Activated naive CD8-positive, alpha-beta T cell treated with anti-CD3 and anti-CD28 coated beads, Interleukin-2, amount 50 U/mL, for 24 hours (primary cell): Measurements from ENCODE around the gene KIR3DL1.
A peak's percentile ranks its signal among the peaks of the same experiment; 100 is the strongest.
"Not testable (repeated sequence)": the region's sequence is repeated elsewhere in the genome, so short reads cannot be mapped to it uniquely, and the experiment has no call there.

Experiments
- ATAC-seq: fragments of 150-1000 bp; cut with Tn5 transposase; one replicate; pipeline ENCODE4 v1.10.0; 2021
- DNase-seq: peaks from one replicate; pipeline ENCODE4 v3.0.0; 2021
- H3K27ac Mint-ChIP-seq: one replicate; pipeline ENCODE4 v1.8.0; 2021; ENCODE audit warnings: mild to moderate bottlenecking, mixed read lengths
- H3K27me3 Mint-ChIP-seq: one replicate; pipeline ENCODE4 v1.8.0; 2021; ENCODE audit warnings: mixed read lengths
- H3K36me3 Mint-ChIP-seq: one replicate; pipeline ENCODE4 v1.8.0; 2021; ENCODE audit warnings: low read depth, mixed read lengths
- H3K4me1 Mint-ChIP-seq: one replicate; pipeline ENCODE4 v1.8.0; 2021; ENCODE audit warnings: mixed read lengths
- H3K4me3 Mint-ChIP-seq: one replicate; pipeline ENCODE4 v1.8.0; 2021; ENCODE audit warnings: mild to moderate bottlenecking, moderate library complexity, mixed read lengths
- H3K9me3 Mint-ChIP-seq: one replicate; pipeline ENCODE4 v1.8.0; 2021; ENCODE audit warnings: mixed read lengths

The KIR3DL1 gene

GRCh38 chr19:54816251-54816650, at the start of gene KIR3DL1:
KIR3DL1 (plus strand) TSS chr19:54816468.
- Mint-ChIP-seq H3K4me3 (peak within 1 kb of the TSS; percentile 24), H3K27ac (peak within 1 kb of the TSS; percentile 25)
- H3K27me3 Mint-ChIP-seq, H3K4me1 Mint-ChIP-seq, H3K9me3 Mint-ChIP-seq, H3K36me3 Mint-ChIP-seq, ATAC-seq, DNase-seq: not testable (repeated sequence)

GRCh38 chr19:54769646-54770045, 46.6 kb upstream of the KIR3DL1 start, which contains the start of gene KIR2DL1:
KIR2DL1 (plus strand) TSS chr19:54769793; CDS start chr19:54769851, 58 bp downstream.
- not testable (repeated sequence) for DNase-seq, H3K36me3 Mint-ChIP-seq, ATAC-seq, H3K27ac Mint-ChIP-seq, H3K27me3 Mint-ChIP-seq, H3K4me1 Mint-ChIP-seq, H3K4me3 Mint-ChIP-seq, H3K9me3 Mint-ChIP-seq

GRCh38 chr19:54770511-54770910, 45.8 kb upstream of the KIR3DL1 start:
- not testable (repeated sequence) for ATAC-seq, H3K36me3 Mint-ChIP-seq, H3K4me1 Mint-ChIP-seq, H3K27ac Mint-ChIP-seq, H3K9me3 Mint-ChIP-seq, H3K27me3 Mint-ChIP-seq, DNase-seq, H3K4me3 Mint-ChIP-seq

GRCh38 chr19:54771018-54771960, 45.0 kb upstream of the KIR3DL1 start:
- not testable (repeated sequence) for H3K36me3 Mint-ChIP-seq, H3K9me3 Mint-ChIP-seq, H3K4me1 Mint-ChIP-seq, H3K4me3 Mint-ChIP-seq, H3K27ac Mint-ChIP-seq, H3K27me3 Mint-ChIP-seq, DNase-seq
- peak; percentile 59 for ATAC-seq

GRCh38 chr19:54772666-54773065, 43.6 kb upstream of the KIR3DL1 start:
- not testable (repeated sequence) for H3K9me3 Mint-ChIP-seq, H3K4me3 Mint-ChIP-seq, H3K27me3 Mint-ChIP-seq, DNase-seq, H3K27ac Mint-ChIP-seq, ATAC-seq, H3K36me3 Mint-ChIP-seq, H3K4me1 Mint-ChIP-seq

- not testable (repeated sequence) for H3K4me3 Mint-ChIP-seq, DNase-seq, H3K36me3 Mint-ChIP-seq, ATAC-seq, H3K27ac Mint-ChIP-seq, H3K27me3 Mint-ChIP-seq, H3K4me1 Mint-ChIP-seq, H3K9me3 Mint-ChIP-seq
These were observed 41.0 kb upstream of the KIR3DL1 start for GRCh38 chr19:54775095-54775815.

GRCh38 chr19:54775830-54776229, 40.4 kb upstream of the KIR3DL1 start:
- not testable (repeated sequence) for H3K9me3 Mint-ChIP-seq, H3K27me3 Mint-ChIP-seq, ATAC-seq, H3K27ac Mint-ChIP-seq, H3K4me1 Mint-ChIP-seq, H3K4me3 Mint-ChIP-seq, DNase-seq, H3K36me3 Mint-ChIP-seq

GRCh38 chr19:54777851-54778250, 38.4 kb upstream of the KIR3DL1 start:
- not testable (repeated sequence) for H3K4me3 Mint-ChIP-seq, H3K27ac Mint-ChIP-seq, H3K27me3 Mint-ChIP-seq, H3K36me3 Mint-ChIP-seq, H3K4me1 Mint-ChIP-seq, ATAC-seq, DNase-seq
- peaks cover 12% of the 10 kb centered on the region for H3K9me3 Mint-ChIP-seq

GRCh38 chr19:54778896-54779295, 37.4 kb upstream of the KIR3DL1 start:
- H3K9me3 Mint-ChIP-seq = peaks cover 12% of the 10 kb centered on the region
- H3K4me1 Mint-ChIP-seq, H3K27ac Mint-ChIP-seq, DNase-seq, H3K36me3 Mint-ChIP-seq, ATAC-seq, H3K27me3 Mint-ChIP-seq, H3K4me3 Mint-ChIP-seq: not testable (repeated sequence)

GRCh38 chr19:54782916-54783315, 33.4 kb upstream of the KIR3DL1 start:
- ATAC-seq = not testable (repeated sequence)

GRCh38 chr19:54786091-54786723, 30.1 kb upstream of the KIR3DL1 start:
- not testable (repeated sequence) for H3K9me3 Mint-ChIP-seq, DNase-seq, H3K4me3 Mint-ChIP-seq, H3K36me3 Mint-ChIP-seq, ATAC-seq, H3K4me1 Mint-ChIP-seq, H3K27ac Mint-ChIP-seq
- H3K27me3 Mint-ChIP-seq = peaks cover 11% of the 10 kb centered on the region

More at GRCh38 chr19:54782916-54783315, 33.4 kb upstream of the KIR3DL1 start:
- H3K4me3 Mint-ChIP-seq, H3K9me3 Mint-ChIP-seq, DNase-seq, H3K4me1 Mint-ChIP-seq, H3K36me3 Mint-ChIP-seq, H3K27ac Mint-ChIP-seq: not testable (repeated sequence)
- peaks cover 14% of the 10 kb centered on the region for H3K27me3 Mint-ChIP-seq

- not testable (repeated sequence) for ATAC-seq, DNase-seq, H3K4me3 Mint-ChIP-seq, H3K36me3 Mint-ChIP-seq, H3K27ac Mint-ChIP-seq, H3K9me3 Mint-ChIP-seq, H3K4me1 Mint-ChIP-seq
- peaks cover 11% of the 10 kb centered on the region for H3K27me3 Mint-ChIP-seq
These were observed 28.1 kb upstream of the KIR3DL1 start for GRCh38 chr19:54788154-54788553.

GRCh38 chr19:54790711-54791110, 25.6 kb upstream of the KIR3DL1 start:
- ATAC-seq (no peak), DNase-seq (no peak)
- H3K27ac Mint-ChIP-seq = no peak overlapping the region
- peaks cover 3% of the 10 kb centered on the region for H3K27me3 Mint-ChIP-seq
- H3K36me3 Mint-ChIP-seq = no peaks in the 10 kb centered on the region
- H3K4me3 Mint-ChIP-seq = no peak overlapping the region
- no peaks in the 10 kb centered on the region for H3K9me3 Mint-ChIP-seq
- H3K4me1 Mint-ChIP-seq = peaks cover 16% of the 10 kb centered on the region

- DNase-seq = no peak
- peaks cover 16% of the 10 kb centered on the region for H3K4me1 Mint-ChIP-seq
- H3K27ac Mint-ChIP-seq = no peak overlapping the region
- no peaks in the 10 kb centered on the region for H3K9me3 Mint-ChIP-seq
- ATAC-seq = no peak
- peaks cover 3% of the 10 kb centered on the region for H3K27me3 Mint-ChIP-seq
- no peak overlapping the region for H3K4me3 Mint-ChIP-seq
- H3K36me3 Mint-ChIP-seq = no peaks in the 10 kb centered on the region
These were observed 24.8 kb upstream of the KIR3DL1 start for GRCh38 chr19:54791476-54791875.
